K562 (cell line): ENCODE results near the gene TF. TPM values are rescaled to one million over a fixed set of nuclear protein-coding genes. Genes with fewer than 3 reads are reported as not detected.

Source experiments
- ATAC-seq: fragments of 200-7000 bp; cut with Tn5 transposase; 3 replicates; pipeline ENCODE4 v1.9.1; 2020; ENCODE audit warnings: moderate library complexity
- BruUV-seq: library from RNA; stranded (reverse); fragments of 400-500 nt; replicated peaks from 2 replicates; lab custom pipeline; 2021; lab: Mats Ljungman, UMichigan
- CTCF ChIA-PET: fragments of 300-600 bp; formaldehyde crosslinking; extraction: SDS; loops from one replicate; lab custom pipeline; 2021; ENCODE audit warnings: low intra/inter-chr PET ratio; lab: Yijun Ruan, JAX
- POLR2A ChIA-PET: fragments of 300-600, 350-650 bp; sonication (Branson Sonifier 250); formaldehyde crosslinking; extraction: SDS; loops from one replicate; lab custom pipeline; 2021; ENCODE audit warnings: antibody characterized with exemption, inconsistent platforms; lab: Yijun Ruan, JAX
- DNase-seq, 4 experiments: peaks; one replicate each; pipeline versions ENCODE4 v3.0.0 to v3.0.0-alpha.2; 2011 to 2018; ENCODE audit warnings: low spot score in 3 of 4, mixed read lengths in 3 of 4; ENCODE audit errors: extremely low read depth in 1 of 4
- FAIRE-seq: peaks from 2 replicates; lab custom pipeline; 2011; peaks lifted over from hg19 to GRCh38; lab: Jason Lieb, UNC
- H2AFZ ChIP-seq: 2 replicates; pipeline ENCODE4 v1.6.0; 2011; ENCODE audit warnings: low read depth, low read length, control low read depth, inconsistent platforms
- H3K27ac ChIP-seq: fragments of 200-600 bp; 3 replicates; pipeline ENCODE4 v1.8.0; 2011; ENCODE audit warnings: low read depth, mild to moderate bottlenecking, control low read depth, inconsistent platforms, low read length, moderate library complexity, mixed read lengths; ENCODE audit errors: extremely low read depth
- H3K27me3 ChIP-seq, 2 experiments: fragments of 300-600 bp in 1 of 2; 2 replicates in 1 of 2; 3 replicates in 1 of 2; pipeline versions ENCODE4 v1.6.0 to v1.8.0; 2011; ENCODE audit warnings: inconsistent platforms in 2 of 2, low read length in 2 of 2, mild to moderate bottlenecking in 1 of 2, mixed read lengths in 1 of 2, moderate library complexity in 1 of 2; ENCODE audit not compliant: control insufficient read depth in 2 of 2, insufficient read depth in 2 of 2
- H3K36me3 ChIP-seq: fragments of 300-600 bp; 3 replicates; pipeline ENCODE4 v1.8.0; 2011; ENCODE audit warnings: mild to moderate bottlenecking, low read length, inconsistent platforms; ENCODE audit not compliant: control insufficient read depth, insufficient read depth
- H3K4me1 ChIP-seq, 2 experiments: fragments of 200-600 bp in 1 of 2; replicated peaks in 1 of 2; 2 replicates in 1 of 2; 3 replicates in 1 of 2; pipeline versions ENCODE4 v1.5.1 to v1.8.0; 2011; ENCODE audit warnings: inconsistent platforms in 2 of 2, low read length in 2 of 2, mild to moderate bottlenecking in 1 of 2, mixed read lengths in 1 of 2, moderate library complexity in 1 of 2; ENCODE audit not compliant: control insufficient read depth in 2 of 2, insufficient read depth in 2 of 2
- H3K4me2 ChIP-seq: 2 replicates; pipeline ENCODE4 v1.6.1; 2011; ENCODE audit warnings: low read length, control low read depth, inconsistent platforms, mixed read lengths; ENCODE audit not compliant: insufficient read depth
- H3K4me3 ChIP-seq: fragments of 200-600 bp; sonication (generic), shearing (Covaris generic); 2 replicates; pipeline ENCODE4 v1.5.1; 2016; ENCODE audit warnings: control low read depth, inconsistent platforms
- H3K79me2 ChIP-seq: fragments of 200-600 bp; 3 replicates; pipeline ENCODE4 v1.8.0; 2011; ENCODE audit warnings: low read length, inconsistent platforms; ENCODE audit not compliant: control insufficient read depth, insufficient read depth
- H3K9ac ChIP-seq, 2 experiments: 2 replicates each; pipeline versions ENCODE4 v1.6.0 to v1.6.1; 2011; ENCODE audit warnings: low read depth in 2 of 2, low read length in 2 of 2, control low read depth in 1 of 2, inconsistent platforms in 1 of 2, mild to moderate bottlenecking in 1 of 2, mixed read lengths in 1 of 2; ENCODE audit not compliant: insufficient read depth in 1 of 2
- H3K9me1 ChIP-seq: one replicate; pipeline ENCODE4 v1.6.0; 2011; ENCODE audit warnings: inconsistent platforms, mild to moderate bottlenecking, low read length, moderate library complexity; ENCODE audit not compliant: control insufficient read depth, insufficient read depth
- H3K9me3 ChIP-seq: replicated peaks from 2 replicates; pipeline ENCODE4 v1.5.1; 2011; ENCODE audit warnings: low read depth, low read length, inconsistent platforms; ENCODE audit not compliant: control insufficient read depth, insufficient read depth
- H4K20me1 ChIP-seq: replicated peaks from 2 replicates; pipeline ENCODE4 v1.6.1; 2011; ENCODE audit warnings: low read length, inconsistent platforms, mixed read lengths; ENCODE audit not compliant: control insufficient read depth, insufficient read depth
- IFI16 ChIP-seq: fragments of 250-450 bp; sonication (Bioruptor Pico); IDR thresholded peaks from 2 replicates; pipeline ENCODE4 v2.1.2; 2022; ENCODE audit warnings: mild to moderate bottlenecking, inconsistent platforms
- NRF1 ChIP-seq, 2 experiments: fragments of 450-650 bp; IDR thresholded peaks in 1 of 2; conservative IDR thresholded peaks in 1 of 2; 2 replicates each; pipeline ENCODE4 v1.6.1; 2014; ENCODE audit warnings: mild to moderate bottlenecking in 2 of 2
- PBX2 ChIP-seq, 2 experiments: IDR thresholded peaks in 1 of 2; conservative IDR thresholded peaks in 1 of 2; 2 replicates each; pipeline ENCODE4 v1.6.1; 2016; ENCODE audit warnings: low read depth in 2 of 2, mild to moderate bottlenecking in 1 of 2, missing compliant biosample characterization in 1 of 2, missing genetic modification characterization in 1 of 2, moderate library complexity in 1 of 2
- RHOXF2B ChIP-seq: fragments of 250-450 bp; sonication (Bioruptor Pico); conservative IDR thresholded peaks from 2 replicates; pipeline ENCODE4 v1.5.1; 2021
- ZBTB9 ChIP-seq: fragments of 450-650 bp; formaldehyde crosslinking; IDR thresholded peaks from 2 replicates; pipeline ENCODE4 v1.4.0; 2020; ENCODE audit warnings: mild to moderate bottlenecking, moderate library complexity
- ZFP36 ChIP-seq: fragments of 150-350 bp; IDR thresholded peaks from 2 replicates; pipeline ENCODE4 v1.6.1; 2018; ENCODE audit warnings: low read length, low read depth; ENCODE audit not compliant: partially characterized antibody
- ZNF253 ChIP-seq: fragments of 250-450 bp; sonication (Bioruptor Pico); conservative IDR thresholded peaks from 2 replicates; pipeline ENCODE4 v1.6.1; 2021; ENCODE audit warnings: mild to moderate bottlenecking
- WGBS: fragments of 100-300 bp; shearing (Covaris generic); methylation state at CpG from one replicate; pipeline ENCODE4 v1.1.6; 2016; ENCODE audit warnings: low coverage, mixed read lengths; ENCODE audit not compliant: insufficient coverage; ENCODE audit errors: missing lambda C conversion rate; 5-methylcytosine and 5-hydroxymethylcytosine counted together
- in situ Hi-C: fragments of 300-500 bp; cut with MboI; formaldehyde crosslinking; loops from 4 replicates; pipeline ENCODE4 v1.15.0; 2018; ENCODE audit warnings: inconsistent platforms, mixed read lengths
- intact Hi-C: fragments of 100-400 bp; cut with micrococcal nuclease; formaldehyde crosslinking; loops from 2 replicates; pipeline ENCODE4 v1.14.2; 2022
- polyA plus RNA-seq, 8 experiments: library from polyadenylated mRNA; depleted of rRNA in 4 of 8; stranded (reverse) in 5 of 8; unstranded in 3 of 8; fragments of >200 nt; fragmentation: Nextera tagmentation in 2 of 8; fragmentation: Illumina TruSeq in 1 of 8; extraction: Ambion mirVana in 2 of 8; extraction: Trizol in 1 of 8; gene quantifications; 2 replicates each; pipeline versions ENCODE4 v1.2.1 to v1.2.3, GENCODE V29; 2011 to 2014; ENCODE audit warnings: inconsistent platforms in 1 of 8, missing spikeins in 1 of 8
- total RNA-seq, 7 experiments: library from RNA; depleted of rRNA in 6 of 7; stranded (reverse); fragments of >200 nt in 6 of 7; fragmentation: Illumina TruSeq in 2 of 7; extraction: Trizol in 2 of 7; gene quantifications; 2 replicates each; pipeline versions ENCODE4 v1.2.1 to v1.2.3, GENCODE V29; 2011 to 2021; ENCODE audit warnings: low replicate concordance in 1 of 7

TF gene
- total and polyA plus RNA-seq, 9 of the 15 experiments (the other 6 are each of a cell fraction or from before 2014, with no cell fraction given) = 0.09 to 9.2 (median 3.1) TPM

DNA sequence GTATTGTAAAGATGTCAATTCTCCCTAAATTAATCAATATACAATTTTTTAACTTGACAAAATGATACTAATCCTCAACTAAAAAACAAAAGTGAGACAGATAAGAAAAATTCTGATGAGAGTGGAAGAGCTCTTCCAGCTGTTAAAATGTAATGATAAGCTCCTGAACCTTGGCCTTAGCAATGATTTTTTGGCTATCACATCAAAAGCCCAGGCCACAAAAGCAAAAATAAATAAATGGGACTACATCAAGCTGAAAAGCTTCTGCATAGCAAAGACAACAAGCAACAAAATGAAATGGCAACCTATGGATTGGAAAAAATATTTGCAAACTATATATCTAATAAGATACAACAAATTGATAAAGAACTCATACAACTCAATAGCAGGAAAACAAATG, 35.4 kb downstream of the TF start (continued):
- TF ChIP-seq ZBTB9 (CRISPR knock-in tag) = no peak
- no peak for TF ChIP-seq PBX2 (CRISPR knock-in tag; IDR thresholded peaks at IDR 0.05; ENCODE audit: low read depth)
- no peak for TF ChIP-seq PBX2 (tag; conservative IDR thresholded peaks at IDR 0.05; ENCODE audit: low read depth)
- TF ChIP-seq RHOXF2B (CRISPR knock-in tag) = no peak
- no peak for TF ChIP-seq NRF1 (conservative IDR thresholded peaks at IDR 0.05 in 1 of 2, IDR thresholded peaks at IDR 0.05 in 1 of 2)
- TF ChIP-seq ZNF253 (CRISPR knock-in tag) = no peak
- no peak for TF ChIP-seq ZFP36

DNA sequence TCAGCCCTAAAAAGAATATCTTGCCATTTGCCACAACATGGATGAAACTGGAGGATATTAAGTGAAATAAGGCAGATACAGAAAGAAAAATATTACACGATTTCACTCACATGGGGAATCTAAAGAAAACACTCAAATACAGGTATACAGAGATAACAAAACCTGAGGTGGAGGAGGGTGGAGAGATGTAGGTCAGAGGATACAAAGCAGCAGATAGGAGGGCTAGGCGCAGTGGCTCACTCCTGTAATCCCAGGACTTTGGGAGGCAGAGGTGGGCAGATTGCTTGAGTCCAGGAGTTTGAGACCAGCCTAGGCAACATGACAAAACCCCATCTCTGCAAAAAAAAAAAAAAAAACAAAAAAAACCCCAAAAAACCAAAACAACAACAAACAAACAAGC, 36.3 kb downstream of the TF start:
- CTCF ChIA-PET = no interaction called here
- Histone ChIP-seq H2AFZ (no peak overlapping the region), H3K36me3 (no peaks in the 10 kb centered on the region), H3K27me3 (peaks cover 0 to 5% of the 10 kb centered on the region in 2 experiments; a peak in 1 of 5 replicates), H3K4me1 (peaks cover 4 to 6% of the 10 kb centered on the region in 2 experiments; a peak in 4 of 5 replicates), H4K20me1 (no peaks in the 10 kb centered on the region), H3K9me3 (no peaks in the 10 kb centered on the region), H3K4me2 (no peak overlapping the region), H3K9ac (no peak overlapping the region), H3K79me2 (no peaks in the 10 kb centered on the region), H3K9me1 (no peaks in the 10 kb centered on the region), H3K27ac (no peak overlapping the region), H3K4me3 (no peak overlapping the region)
- ATAC-seq = no peak
- in situ Hi-C loops = no loop called here
- DNase-seq = no peak
- intact Hi-C loops = no loop called here
- FAIRE-seq = no peak
- no peak for TF ChIP-seq IFI16 (CRISPR knock-in tag)
- 4% methylated on average over 2 of the region's 2 CpGs for WGBS
- no TSS peak for BruUV-seq
- POLR2A ChIA-PET = no interaction called here
